ENCODE results near the gene GAST. TPM values are rescaled to one million over a fixed set of nuclear protein-coding genes. Genes with fewer than 3 reads are reported as not detected.

Gene GAST
- total and polyA plus RNA-seq, 2 of the 13 experiments (the other 11 are each of a cell fraction or from before 2014, with no cell fraction given) = 0.32 to 0.42 TPM

DNA sequence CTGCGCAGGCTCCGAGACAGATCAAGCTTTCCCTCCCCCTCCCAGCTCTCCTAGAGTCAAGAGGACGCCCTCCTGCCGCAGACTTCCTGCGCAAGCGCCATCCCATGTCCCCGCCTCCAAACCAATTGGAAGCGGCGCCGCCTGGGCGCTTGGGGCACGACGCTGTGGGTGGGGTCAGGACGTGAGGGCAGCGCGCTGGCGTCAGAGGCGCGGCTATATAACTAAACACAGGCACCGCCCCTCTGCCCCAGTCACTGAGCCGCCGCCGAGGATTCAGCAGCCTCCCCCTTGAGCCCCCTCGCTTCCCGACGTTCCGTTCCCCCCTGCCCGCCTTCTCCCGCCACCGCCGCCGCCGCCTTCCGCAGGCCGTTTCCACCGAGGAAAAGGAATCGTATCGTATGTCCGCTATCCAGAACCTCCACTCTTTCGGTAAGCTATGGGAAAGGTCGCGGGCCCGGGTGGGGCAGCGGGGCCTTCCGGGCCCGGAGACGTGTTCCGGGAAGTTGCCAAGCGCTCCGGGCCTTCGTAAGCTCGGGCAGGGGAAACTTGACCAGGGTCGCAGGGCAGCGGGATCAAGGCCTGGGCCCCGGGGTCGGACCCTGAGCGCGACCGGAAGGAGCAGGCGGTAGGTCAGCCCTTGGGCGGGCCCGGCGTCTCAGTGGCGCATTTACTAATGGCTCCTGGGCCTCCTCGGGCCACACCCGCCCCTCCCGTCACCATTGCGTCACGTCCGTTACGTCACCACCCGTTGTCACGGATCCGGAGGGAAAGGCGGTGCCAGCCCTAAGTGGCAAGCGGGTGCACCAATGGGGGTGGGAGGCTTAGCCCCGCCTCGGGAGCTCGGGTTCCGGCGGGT lies 23.3 kb upstream of the GAST start, which contains the start of gene EIF1 (continued):
- TF ChIP-seq, protein P1, sequence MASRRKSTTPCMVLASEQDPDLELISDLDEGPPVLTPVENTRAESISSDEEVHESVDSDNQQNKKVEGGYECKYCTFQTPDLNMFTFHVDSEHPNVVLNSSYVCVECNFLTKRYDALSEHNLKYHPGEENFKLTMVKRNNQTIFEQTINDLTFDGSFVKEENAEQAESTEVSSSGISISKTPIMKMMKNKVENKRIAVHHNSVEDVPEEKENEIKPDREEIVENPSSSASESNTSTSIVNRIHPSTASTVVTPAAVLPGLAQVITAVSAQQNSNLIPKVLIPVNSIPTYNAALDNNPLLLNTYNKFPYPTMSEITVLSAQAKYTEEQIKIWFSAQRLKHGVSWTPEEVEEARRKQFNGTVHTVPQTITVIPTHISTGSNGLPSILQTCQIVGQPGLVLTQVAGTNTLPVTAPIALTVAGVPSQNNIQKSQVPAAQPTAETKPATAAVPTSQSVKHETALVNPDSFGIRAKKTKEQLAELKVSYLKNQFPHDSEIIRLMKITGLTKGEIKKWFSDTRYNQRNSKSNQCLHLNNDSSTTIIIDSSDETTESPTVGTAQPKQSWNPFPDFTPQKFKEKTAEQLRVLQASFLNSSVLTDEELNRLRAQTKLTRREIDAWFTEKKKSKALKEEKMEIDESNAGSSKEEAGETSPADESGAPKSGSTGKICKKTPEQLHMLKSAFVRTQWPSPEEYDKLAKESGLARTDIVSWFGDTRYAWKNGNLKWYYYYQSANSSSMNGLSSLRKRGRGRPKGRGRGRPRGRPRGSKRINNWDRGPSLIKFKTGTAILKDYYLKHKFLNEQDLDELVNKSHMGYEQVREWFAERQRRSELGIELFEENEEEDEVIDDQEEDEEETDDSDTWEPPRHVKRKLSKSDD (CRISPR knock-in tag; IDR thresholded peaks at IDR 0.05; ENCODE audit: low read depth) = peak; percentile 88
- TF ChIP-seq FOXC1 (CRISPR knock-in tag; IDR thresholded peaks at IDR 0.05; ENCODE audit: borderline replicate concordance) = no peak; the same call in 1 of the 2 replicates
- TF ChIP-seq MAX (IDR thresholded peaks at IDR 0.05) = no peak
- TF ChIP-seq ZNF737 (CRISPR knock-in tag; IDR thresholded peaks at IDR 0.05; ENCODE audit: borderline replicate concordance) = 0 out of 2 replicates have a peak, but pooled peaks have one; percentile 67
- no peak for TF ChIP-seq PRDM15 (CRISPR knock-in tag; IDR thresholded peaks at IDR 0.05)
- TF ChIP-seq, protein P2, sequence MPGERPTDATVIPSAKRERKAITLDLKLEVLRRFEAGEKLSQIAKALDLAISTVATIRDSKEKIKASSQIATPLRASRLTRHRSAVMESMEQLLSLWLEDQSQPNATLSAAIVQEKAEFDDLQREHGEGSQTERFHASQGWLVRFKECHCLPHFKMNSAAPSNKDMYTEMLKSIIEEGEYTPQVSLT (CRISPR knock-in tag; IDR thresholded peaks at IDR 0.05; ENCODE audit: borderline replicate concordance, low read depth) = peak; percentile 41; the same call in 1 of the 2 replicates
- no peak for TF ChIP-seq MLXIP (CRISPR knock-in tag; IDR thresholded peaks at IDR 0.05; ENCODE audit: borderline replicate concordance)
- no peak for TF ChIP-seq TMF1 (CRISPR knock-in tag; IDR thresholded peaks at IDR 0.05; ENCODE audit: low read depth)
- peak; percentile 90 for TF ChIP-seq THAP11 (CRISPR knock-in tag; IDR thresholded peaks at IDR 0.05)
- TF ChIP-seq ZZZ3 (CRISPR knock-in tag; IDR thresholded peaks at IDR 0.05; ENCODE audit: borderline replicate concordance) = no peak; the same call in none of the 2 replicates
- TF ChIP-seq, protein P3, sequence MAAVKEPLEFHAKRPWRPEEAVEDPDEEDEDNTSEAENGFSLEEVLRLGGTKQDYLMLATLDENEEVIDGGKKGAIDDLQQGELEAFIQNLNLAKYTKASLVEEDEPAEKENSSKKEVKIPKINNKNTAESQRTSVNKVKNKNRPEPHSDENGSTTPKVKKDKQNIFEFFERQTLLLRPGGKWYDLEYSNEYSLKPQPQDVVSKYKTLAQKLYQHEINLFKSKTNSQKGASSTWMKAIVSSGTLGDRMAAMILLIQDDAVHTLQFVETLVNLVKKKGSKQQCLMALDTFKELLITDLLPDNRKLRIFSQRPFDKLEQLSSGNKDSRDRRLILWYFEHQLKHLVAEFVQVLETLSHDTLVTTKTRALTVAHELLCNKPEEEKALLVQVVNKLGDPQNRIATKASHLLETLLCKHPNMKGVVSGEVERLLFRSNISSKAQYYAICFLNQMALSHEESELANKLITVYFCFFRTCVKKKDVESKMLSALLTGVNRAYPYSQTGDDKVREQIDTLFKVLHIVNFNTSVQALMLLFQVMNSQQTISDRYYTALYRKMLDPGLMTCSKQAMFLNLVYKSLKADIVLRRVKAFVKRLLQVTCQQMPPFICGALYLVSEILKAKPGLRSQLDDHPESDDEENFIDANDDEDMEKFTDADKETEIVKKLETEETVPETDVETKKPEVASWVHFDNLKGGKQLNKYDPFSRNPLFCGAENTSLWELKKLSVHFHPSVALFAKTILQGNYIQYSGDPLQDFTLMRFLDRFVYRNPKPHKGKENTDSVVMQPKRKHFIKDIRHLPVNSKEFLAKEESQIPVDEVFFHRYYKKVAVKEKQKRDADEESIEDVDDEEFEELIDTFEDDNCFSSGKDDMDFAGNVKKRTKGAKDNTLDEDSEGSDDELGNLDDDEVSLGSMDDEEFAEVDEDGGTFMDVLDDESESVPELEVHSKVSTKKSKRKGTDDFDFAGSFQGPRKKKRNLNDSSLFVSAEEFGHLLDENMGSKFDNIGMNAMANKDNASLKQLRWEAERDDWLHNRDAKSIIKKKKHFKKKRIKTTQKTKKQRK (IDR thresholded peaks at IDR 0.05; ENCODE audit: low read length) = no peak
- peak; percentile 67; the same call in 1 of the 2 replicates for TF ChIP-seq NCOR1 (IDR thresholded peaks at IDR 0.05; ENCODE audit: borderline replicate concordance, low read length)
- peak; percentile 98 for TF ChIP-seq AKAP8 (CRISPR knock-in tag; IDR thresholded peaks at IDR 0.05)

All from HepG2 (cell line).